GM19372 (cell line): Measurements from ENCODE around the gene MYBBP1A.

Experiments used
- ATAC-seq: cut with Tn5 transposase; IDR thresholded peaks from one replicate; pipeline ENCODE4 v1.9.1; 2021; ENCODE audit warnings: mild to moderate bottlenecking, low read depth, moderate library complexity; ENCODE audit not compliant: unreplicated experiment

MYBBP1A gene

GRCh38 chr17:4525691-4526397 lies 29.3 kb downstream of the MYBBP1A start:
- no peak for ATAC-seq

DNA sequence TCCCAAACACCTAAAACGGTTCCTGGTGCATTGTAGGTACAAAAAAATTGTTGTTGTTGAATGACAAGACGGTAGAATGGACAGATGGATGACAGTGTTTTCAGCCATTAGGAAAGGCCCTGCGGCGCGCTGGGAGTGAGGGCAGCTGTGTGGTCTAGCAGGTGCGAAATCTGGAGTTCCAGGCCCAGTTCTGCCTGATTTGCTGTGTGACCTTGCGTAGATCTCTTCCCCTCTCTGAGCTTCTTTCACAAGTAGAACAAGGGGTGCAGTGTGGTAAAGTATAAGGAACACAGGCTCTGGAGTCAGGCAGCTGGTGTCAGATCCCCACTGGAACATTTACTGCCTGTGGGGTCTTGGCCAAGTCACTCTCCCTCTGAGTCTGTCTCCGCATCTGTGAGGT lies 31.2 kb downstream of the MYBBP1A start:
- ATAC-seq = no peak

DNA sequence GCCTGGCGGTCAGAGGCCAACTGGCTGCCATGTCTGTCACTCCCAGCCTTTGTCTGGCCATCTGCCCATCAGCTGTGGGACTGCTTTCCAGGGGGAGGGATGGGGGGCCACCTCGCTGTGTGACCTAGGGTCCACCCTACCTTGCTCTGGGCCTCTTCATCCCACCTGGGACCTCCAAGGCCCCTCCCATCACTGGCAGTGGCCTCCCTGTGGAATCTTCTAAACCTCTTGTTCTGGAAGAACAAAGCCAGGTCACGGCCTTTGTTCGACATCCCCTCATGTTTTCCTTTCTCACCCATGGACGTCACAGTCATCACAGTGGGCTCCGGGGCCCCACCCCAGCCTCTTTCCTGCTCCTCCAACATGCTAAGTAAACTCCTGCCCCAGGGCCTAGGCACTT lies 32.5 kb downstream of the MYBBP1A start:
- no peak for ATAC-seq

DNA sequence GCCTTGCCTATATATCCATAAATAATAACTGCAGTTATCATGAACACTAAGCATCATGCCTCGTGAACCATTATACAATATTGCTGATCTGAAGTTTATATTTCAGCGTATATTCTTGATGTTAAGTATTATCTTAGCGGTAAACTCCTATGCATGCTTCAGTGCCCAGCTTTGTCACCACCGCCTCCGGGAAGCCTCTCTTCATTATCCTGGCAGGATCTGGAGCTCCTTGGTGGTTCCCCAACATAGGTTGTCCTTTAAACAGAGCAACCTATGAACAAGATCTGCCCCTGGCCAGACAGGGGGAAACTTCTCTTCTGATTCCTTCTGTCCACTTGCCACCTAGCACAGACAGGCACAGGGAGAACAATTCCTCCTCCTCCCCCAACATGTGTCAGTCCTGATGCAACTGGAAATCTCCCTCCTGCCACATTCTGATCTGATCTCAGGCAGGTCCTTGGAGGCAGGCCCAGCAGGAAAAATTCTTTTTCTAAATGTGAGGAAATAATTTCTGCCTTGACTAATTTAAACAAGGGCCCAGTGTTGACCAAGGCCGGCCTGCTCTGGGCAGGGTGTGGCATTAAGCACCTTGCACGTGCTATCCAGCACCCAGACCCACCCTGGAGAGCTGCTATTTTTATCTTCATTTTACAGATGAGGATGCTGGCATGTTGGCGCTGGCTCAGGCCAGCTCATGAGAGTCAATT lies 34.1 kb downstream of the MYBBP1A start:
- ATAC-seq = no peak

DNA sequence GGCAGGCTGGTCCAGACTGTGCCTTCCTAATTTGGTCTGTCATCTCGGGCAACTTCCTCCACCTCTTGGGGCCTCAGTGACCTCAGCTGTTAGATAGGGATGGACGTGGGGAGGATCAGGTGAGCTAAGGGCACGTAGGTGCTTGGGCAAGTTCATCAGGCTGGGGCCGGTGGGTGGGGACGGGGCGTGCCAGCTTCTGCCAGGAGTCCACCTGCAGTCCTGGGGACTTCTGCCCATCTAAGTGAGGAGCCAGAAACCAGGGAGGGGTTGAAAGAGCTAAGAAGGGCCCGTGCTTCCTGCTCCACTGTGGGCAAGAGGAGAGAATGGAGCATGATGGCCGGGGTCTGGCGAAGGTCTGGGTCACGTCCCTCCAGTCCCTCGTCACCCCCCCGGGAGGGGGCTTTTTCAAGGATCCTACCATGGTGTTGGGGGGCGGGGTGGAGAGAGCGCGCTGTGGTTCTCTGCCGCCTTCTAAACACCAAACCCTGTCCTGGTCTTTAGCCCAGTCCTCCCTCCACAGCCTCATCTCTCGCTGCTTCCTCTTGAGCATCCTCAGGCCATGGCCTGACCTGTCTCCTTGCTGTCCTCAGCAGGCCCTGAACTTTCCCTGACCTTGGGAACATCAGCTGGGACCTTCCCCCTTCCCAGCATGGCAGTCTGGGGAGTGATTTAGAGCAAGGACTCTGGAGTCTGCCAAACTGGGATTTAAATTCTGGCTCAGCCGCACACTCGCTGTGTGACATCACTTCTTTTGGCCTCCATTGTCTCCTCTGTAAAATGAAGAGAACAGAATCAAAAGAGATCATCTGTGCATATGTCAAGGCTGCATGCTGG lies 34.9 kb downstream of the MYBBP1A start:
- ATAC-seq = no peak

DNA sequence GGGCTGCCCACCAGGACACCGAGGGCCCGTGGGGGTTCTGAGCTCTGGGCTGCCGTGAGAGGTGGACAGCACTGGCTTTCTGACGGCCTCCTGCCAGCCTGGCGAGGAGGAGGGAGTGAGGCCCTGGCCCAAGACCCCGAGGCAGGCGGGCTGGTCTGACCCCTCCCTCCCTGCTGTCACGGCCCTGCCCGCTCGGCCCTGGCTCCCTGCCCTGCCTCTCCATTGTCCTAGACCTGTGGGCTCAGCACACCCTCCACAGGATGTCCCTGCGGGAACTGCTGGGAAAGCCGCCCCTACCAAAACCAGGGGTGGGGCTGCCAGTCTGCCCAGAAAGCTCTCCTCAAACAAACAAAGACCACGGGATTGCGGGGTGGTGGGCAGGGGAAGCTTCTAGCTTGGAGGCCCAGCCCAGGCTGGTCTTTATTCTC lies 35.8 kb downstream of the MYBBP1A start:
- ATAC-seq = no peak

GRCh38 chr17:4518901-4519300 lies 36.3 kb downstream of the MYBBP1A start:
- no peak for ATAC-seq

DNA sequence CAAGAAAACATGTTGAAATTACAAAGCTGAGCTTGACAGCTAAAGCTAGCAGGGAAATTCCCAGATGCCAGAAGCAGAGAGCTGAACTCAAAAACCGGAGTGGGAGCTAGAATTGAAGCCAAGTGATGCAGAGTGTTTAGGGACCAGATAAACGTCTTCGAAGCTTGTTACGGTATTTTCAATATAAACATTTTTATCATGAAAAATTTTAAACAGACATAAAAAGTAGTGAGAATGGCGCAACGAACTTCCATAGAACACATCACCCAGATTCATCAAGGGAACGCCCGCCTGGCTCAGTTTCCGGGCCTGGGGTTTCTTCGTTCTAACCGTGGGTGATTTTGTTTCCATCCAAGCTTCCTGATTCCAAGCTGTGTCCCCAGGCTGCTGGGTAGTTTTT lies 38.4 kb downstream of the MYBBP1A start:
- ATAC-seq = no peak

DNA sequence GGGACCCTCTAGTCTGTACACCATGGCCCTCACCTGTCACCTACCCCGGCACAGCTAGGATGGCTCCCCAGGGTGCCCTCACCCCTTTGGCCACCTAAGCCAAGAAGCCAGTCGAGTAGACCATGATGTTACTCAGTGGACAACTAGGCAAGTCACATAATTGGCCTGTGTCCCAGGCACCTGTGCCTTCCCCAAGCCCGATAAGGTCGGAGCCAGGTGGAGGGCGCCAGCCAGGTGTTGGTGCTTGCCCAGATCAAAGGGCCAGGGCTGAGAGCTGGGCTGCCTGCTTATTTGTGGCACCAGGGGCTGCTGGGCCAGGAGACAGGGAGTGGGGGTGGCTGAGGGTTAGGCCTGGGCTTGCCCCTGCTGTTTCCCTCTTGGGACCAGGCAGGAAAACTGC lies 39.7 kb downstream of the MYBBP1A start:
- no peak for ATAC-seq

DNA sequence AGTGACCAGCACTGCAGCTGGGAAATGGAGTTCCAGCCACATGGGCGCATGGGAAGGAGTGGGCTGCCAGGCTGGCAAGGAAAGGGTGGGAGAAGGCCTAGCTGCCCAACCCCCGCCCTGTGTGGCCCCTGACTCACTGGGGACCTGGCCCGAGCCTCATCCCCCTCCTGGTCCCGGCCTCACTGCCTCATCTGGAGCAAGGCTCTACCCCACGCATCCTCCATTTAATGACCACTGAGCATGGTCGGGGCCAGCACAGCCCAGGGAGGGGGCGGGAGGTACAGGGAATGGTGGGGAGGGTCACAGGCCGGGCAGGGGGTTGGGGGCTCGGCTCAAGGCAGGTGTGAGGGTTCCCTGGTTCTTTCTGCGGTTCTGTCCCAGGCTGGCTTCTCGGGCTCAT lies 40.4 kb downstream of the MYBBP1A start:
- no peak for ATAC-seq

DNA sequence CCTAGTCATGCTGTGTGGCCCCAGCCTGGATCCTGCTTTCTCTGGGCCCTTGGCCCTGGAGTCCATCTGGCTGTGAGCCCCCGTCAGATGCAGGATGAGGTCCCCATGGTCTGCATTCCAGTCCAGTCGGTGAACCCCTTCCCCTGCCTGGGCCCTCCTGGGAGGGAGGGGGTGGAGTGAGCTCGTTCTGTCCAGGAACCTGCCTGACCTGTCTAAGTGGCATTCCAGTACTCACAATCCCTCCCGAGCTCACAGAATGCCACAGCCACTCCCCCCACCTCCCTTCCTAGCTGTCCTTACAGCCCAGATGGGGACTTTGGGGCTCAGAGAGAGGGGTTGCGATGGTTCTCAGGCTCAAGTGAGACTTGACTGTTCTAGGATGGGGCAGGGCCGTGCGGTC lies 41.0 kb downstream of the MYBBP1A start:
- no peak for ATAC-seq

GRCh38 chr17:4513113-4514032 lies 41.8 kb downstream of the MYBBP1A start:
- no peak for ATAC-seq

DNA sequence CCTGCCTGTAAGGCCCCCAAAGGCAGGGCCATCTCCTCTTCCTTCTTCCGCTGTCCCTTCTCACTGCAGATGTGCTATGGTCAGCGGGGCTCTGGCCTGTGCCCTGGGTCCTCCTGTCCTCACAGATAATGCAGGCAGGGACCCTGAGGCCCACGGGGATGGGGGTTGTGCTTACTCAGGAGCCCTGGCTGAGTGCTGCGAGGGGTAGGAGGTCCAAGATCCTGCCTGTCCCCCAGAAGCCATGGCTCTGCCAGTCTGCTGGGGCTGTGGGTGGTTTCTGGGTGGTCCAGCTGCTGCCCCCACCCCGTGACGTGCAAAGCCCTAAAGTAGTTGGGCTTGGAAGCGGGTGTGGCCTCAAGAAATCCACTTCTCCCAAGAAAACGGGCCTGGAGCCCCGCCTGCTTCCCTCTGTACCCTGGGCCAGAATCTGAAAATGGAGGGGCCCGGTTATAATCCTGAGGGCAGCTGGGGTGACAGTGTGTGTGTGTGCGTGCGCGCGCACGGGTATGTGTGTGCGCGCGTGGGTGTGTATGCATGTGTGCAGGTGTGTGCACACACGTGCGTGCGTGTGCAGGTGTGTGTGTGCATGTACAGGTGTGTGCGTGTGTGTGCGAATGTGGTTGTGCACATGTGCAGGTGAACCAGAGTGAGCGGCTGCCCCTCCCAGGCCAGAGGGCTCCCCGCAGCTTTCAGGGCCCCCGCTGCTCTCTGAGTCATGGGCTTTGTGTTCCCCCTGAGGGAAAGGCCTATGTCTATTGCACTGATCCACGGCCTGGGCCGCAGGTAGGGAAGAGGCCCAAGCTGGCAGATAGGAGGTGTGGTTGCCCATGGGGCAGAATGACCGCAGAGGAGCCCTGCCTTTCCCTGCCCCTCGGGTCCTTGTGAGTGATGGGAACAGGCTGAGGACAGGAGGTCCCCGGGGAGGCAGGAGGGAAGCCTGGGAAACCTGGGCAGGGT lies 42.8 kb downstream of the MYBBP1A start:
- no peak for ATAC-seq

- ATAC-seq = no peak
Observed at GRCh38 chr17:4511199-4511932, 43.8 kb downstream of the MYBBP1A start.

DNA sequence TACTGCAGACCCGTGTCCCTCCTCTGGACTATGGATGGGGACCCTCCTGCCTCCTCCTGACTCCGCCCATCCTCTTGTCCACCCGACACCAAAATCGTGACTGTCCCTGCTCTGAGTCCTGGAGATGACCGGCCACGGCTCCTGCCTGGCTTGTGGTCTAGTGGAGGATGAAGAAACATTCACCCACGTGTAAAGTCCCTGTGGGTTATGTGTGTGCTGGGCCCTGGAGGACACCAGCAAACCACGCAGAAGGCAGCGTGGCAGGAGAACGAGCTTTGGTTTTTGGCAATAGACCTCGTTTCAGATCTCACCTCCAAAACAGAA lies 44.6 kb downstream of the MYBBP1A start:
- no peak for ATAC-seq

GRCh38 chr17:4509923-4510617 lies 45.1 kb downstream of the MYBBP1A start:
- no peak for ATAC-seq

GRCh38 chr17:4509401-4509800 lies 45.8 kb downstream of the MYBBP1A start:
- ATAC-seq = no peak

GRCh38 chr17:4508207-4508606 lies 47.0 kb downstream of the MYBBP1A start:
- ATAC-seq = no peak
